ENCODE data around the gene PARD6B. TPM values are rescaled to one million over a fixed set of nuclear protein-coding genes. Genes with fewer than 3 reads are reported as not detected.
A peak's percentile ranks its signal among the peaks of the same experiment; 100 is the strongest.

Gene PARD6B
- total RNA-seq, 1 donor from 2014 or later: 52.2 TPM

GRCh38 chr20:50733644-50734349 is 2.4 kb downstream of the PARD6B start:
- Mint-ChIP-seq H3K4me1 (peaks cover 64% of the 10 kb centered on the region), H3K36me3 (no peaks in the 10 kb centered on the region), H3K4me3 (peak overlapping the region; percentile 87), H3K27ac (peak overlapping the region; percentile 93), H3K9me3 (no peaks in the 10 kb centered on the region), H3K27me3 (ENCODE audit: low read depth) (peaks cover 6% of the 10 kb centered on the region)
- no peak for DNase-seq (ENCODE audit: low spot score in 2 of 2, unreplicated experiment in 2 of 2)
- TF ChIP-seq CTCF (IDR thresholded peaks at IDR 0.05; ENCODE audit: unreplicated experiment): no peak

GRCh38 chr20:50734730-50735679 is 3.6 kb downstream of the PARD6B start:
- Mint-ChIP-seq H3K4me1 (peaks cover 63% of the 10 kb centered on the region), H3K9me3 (no peaks in the 10 kb centered on the region), H3K36me3 (peaks cover 2% of the 10 kb centered on the region), H3K4me3 (peak overlapping the region; percentile 24), H3K27me3 (ENCODE audit: low read depth) (peaks cover 6% of the 10 kb centered on the region), H3K27ac (peak overlapping the region; percentile 79)
- peak in 1 of 2 experiments; percentile 13 for DNase-seq (ENCODE audit: low spot score in 2 of 2, unreplicated experiment in 2 of 2)
- no peak for TF ChIP-seq CTCF (IDR thresholded peaks at IDR 0.05; ENCODE audit: unreplicated experiment)

- DNase-seq (ENCODE audit: low spot score in 2 of 2, unreplicated experiment in 2 of 2): no peak
- H3K4me1 Mint-ChIP-seq: peaks cover 65% of the 10 kb centered on the region
- H3K9me3 Mint-ChIP-seq: no peaks in the 10 kb centered on the region
- no peak overlapping the region for H3K4me3 Mint-ChIP-seq
- peak overlapping the region; percentile 28 for H3K27ac Mint-ChIP-seq
- peaks cover 3% of the 10 kb centered on the region for H3K36me3 Mint-ChIP-seq
- no peak for TF ChIP-seq CTCF (IDR thresholded peaks at IDR 0.05; ENCODE audit: unreplicated experiment)
- peaks cover 6% of the 10 kb centered on the region for H3K27me3 Mint-ChIP-seq (ENCODE audit: low read depth)
These were observed 4.4 kb downstream of the PARD6B start for GRCh38 chr20:50735813-50736212.

GRCh38 chr20:50737352-50737751 is 6.0 kb downstream of the PARD6B start:
- DNase-seq (ENCODE audit: low spot score in 2 of 2, unreplicated experiment in 2 of 2): no peak
- H3K36me3 Mint-ChIP-seq: peaks cover 6% of the 10 kb centered on the region
- peaks cover 6% of the 10 kb centered on the region for H3K27me3 Mint-ChIP-seq (ENCODE audit: low read depth)
- peaks cover 73% of the 10 kb centered on the region for H3K4me1 Mint-ChIP-seq
- H3K9me3 Mint-ChIP-seq: no peaks in the 10 kb centered on the region
- peak overlapping the region; percentile 90 for H3K27ac Mint-ChIP-seq
- peak overlapping the region; percentile 28 for H3K4me3 Mint-ChIP-seq
- TF ChIP-seq CTCF (IDR thresholded peaks at IDR 0.05; ENCODE audit: unreplicated experiment): no peak

- Mint-ChIP-seq H3K9me3 (no peaks in the 10 kb centered on the region), H3K27me3 (ENCODE audit: low read depth) (no peaks in the 10 kb centered on the region), H3K36me3 (peaks cover 13% of the 10 kb centered on the region), H3K4me3 (no peak overlapping the region), H3K27ac (peak overlapping the region; percentile 76), H3K4me1 (peaks cover 71% of the 10 kb centered on the region)
- no peak for DNase-seq (ENCODE audit: low spot score in 2 of 2, unreplicated experiment in 2 of 2)
- TF ChIP-seq CTCF (IDR thresholded peaks at IDR 0.05; ENCODE audit: unreplicated experiment): no peak
These were observed 11.7 kb downstream of the PARD6B start for GRCh38 chr20:50743087-50743486.
